Measurements from ENCODE around the gene UST. TPM values are rescaled to one million over a fixed set of nuclear protein-coding genes. Genes with fewer than 3 reads are reported as not detected.
A peak's percentile ranks its signal among the peaks of the same experiment; 100 is the strongest.
"Not testable (repeated sequence)": the region's sequence is repeated elsewhere in the genome, so short reads cannot be mapped to it uniquely, and the experiment has no call there.

The UST gene
- total RNA-seq, 1 donor from 2014 or later, result 9.7 TPM

- no peaks in the 10 kb centered on the region for H3K27me3 Mint-ChIP-seq
- H3K4me3 Mint-ChIP-seq, result peak overlapping the region; percentile 32
- TF ChIP-seq CTCF (conservative IDR thresholded peaks at IDR 0.05), result no peak
- peaks cover 15% of the 10 kb centered on the region for H3K4me1 Mint-ChIP-seq (ENCODE audit: unreplicated experiment)
- DNase-seq (ENCODE audit: extremely low spot score, unreplicated experiment), result no peak
- H3K36me3 Mint-ChIP-seq, result peaks cover 11% of the 10 kb centered on the region
- peak overlapping the region; percentile 82 for H3K27ac Mint-ChIP-seq
- peaks cover 8% of the 10 kb centered on the region for H3K9me3 Mint-ChIP-seq
Observed at GRCh38 chr6:148951662-148952061, 204.8 kb downstream of the UST start.

- Mint-ChIP-seq H3K27me3 (no peaks in the 10 kb centered on the region), H3K27ac (peak overlapping the region; percentile 82), H3K4me1 (ENCODE audit: unreplicated experiment) (peaks cover 15% of the 10 kb centered on the region), H3K9me3 (peaks cover 10% of the 10 kb centered on the region), H3K36me3 (peaks cover 14% of the 10 kb centered on the region), H3K4me3 (peak overlapping the region; percentile 51)
- no peak for TF ChIP-seq CTCF (conservative IDR thresholded peaks at IDR 0.05)
- DNase-seq (ENCODE audit: extremely low spot score, unreplicated experiment), result no peak
Observed at GRCh38 chr6:148952147-148953035, 205.6 kb downstream of the UST start.

- no peak for DNase-seq (ENCODE audit: extremely low spot score, unreplicated experiment)
- H3K4me3 Mint-ChIP-seq, result no peak overlapping the region
- H3K9me3 Mint-ChIP-seq, result peaks cover 10% of the 10 kb centered on the region
- no peaks in the 10 kb centered on the region for H3K27me3 Mint-ChIP-seq
- H3K36me3 Mint-ChIP-seq, result peaks cover 14% of the 10 kb centered on the region
- H3K4me1 Mint-ChIP-seq (ENCODE audit: unreplicated experiment), result peaks cover 16% of the 10 kb centered on the region
- H3K27ac Mint-ChIP-seq, result no peak overlapping the region
- TF ChIP-seq CTCF (conservative IDR thresholded peaks at IDR 0.05), result no peak
Observed at GRCh38 chr6:148954461-148954860, 207.6 kb downstream of the UST start.

DNA sequence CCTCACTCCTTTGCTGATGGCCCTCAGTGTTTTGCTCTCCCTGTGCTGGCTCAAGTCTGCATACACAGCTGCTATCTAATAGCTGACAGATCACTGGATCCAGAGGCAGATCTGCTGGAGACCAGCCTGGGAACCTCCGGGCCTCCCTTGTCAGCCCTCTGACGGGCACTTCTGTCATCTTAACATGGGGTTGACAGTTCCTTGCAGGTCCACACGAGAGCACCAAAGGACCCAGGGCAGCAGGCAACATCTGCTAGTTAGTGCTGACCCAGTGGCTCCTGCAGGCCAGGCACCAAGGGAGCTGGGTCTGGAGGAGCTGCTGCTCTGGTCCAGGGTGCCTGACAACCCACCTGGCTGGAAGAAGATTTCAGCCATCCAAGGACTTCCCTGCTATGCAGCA is 208.1 kb downstream of the UST start:
- Mint-ChIP-seq H3K36me3 (peaks cover 14% of the 10 kb centered on the region), H3K27me3 (no peaks in the 10 kb centered on the region), H3K27ac (no peak overlapping the region), H3K4me1 (ENCODE audit: unreplicated experiment) (peaks cover 18% of the 10 kb centered on the region), H3K9me3 (peaks cover 10% of the 10 kb centered on the region), H3K4me3 (no peak overlapping the region)
- TF ChIP-seq CTCF (conservative IDR thresholded peaks at IDR 0.05), result no peak
- no peak for DNase-seq (ENCODE audit: extremely low spot score, unreplicated experiment)

DNA sequence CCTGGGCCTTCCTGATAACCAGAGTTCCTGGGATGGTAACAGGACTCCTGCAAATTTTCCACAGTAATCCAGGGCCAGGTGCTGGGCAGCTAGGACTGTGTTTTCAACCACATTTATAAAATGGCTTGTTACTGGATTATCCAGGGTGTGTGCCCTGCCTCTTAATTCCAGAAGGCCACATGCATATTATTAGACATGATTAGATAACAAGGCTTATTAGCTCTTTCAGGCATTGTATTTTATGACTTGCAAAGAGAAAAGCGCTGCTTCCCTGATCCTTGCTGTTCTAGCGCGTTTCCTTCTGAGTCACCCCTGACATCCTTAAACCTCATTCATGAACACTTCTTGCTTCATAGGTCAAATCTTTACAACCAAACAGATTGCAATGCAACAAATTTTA is 208.6 kb downstream of the UST start:
- no peak for TF ChIP-seq CTCF (conservative IDR thresholded peaks at IDR 0.05)
- Mint-ChIP-seq H3K36me3 (peaks cover 16% of the 10 kb centered on the region), H3K9me3 (peaks cover 10% of the 10 kb centered on the region), H3K27ac (no peak overlapping the region), H3K27me3 (no peaks in the 10 kb centered on the region), H3K4me3 (no peak overlapping the region), H3K4me1 (ENCODE audit: unreplicated experiment) (peaks cover 18% of the 10 kb centered on the region)
- no peak for DNase-seq (ENCODE audit: extremely low spot score, unreplicated experiment)

DNA sequence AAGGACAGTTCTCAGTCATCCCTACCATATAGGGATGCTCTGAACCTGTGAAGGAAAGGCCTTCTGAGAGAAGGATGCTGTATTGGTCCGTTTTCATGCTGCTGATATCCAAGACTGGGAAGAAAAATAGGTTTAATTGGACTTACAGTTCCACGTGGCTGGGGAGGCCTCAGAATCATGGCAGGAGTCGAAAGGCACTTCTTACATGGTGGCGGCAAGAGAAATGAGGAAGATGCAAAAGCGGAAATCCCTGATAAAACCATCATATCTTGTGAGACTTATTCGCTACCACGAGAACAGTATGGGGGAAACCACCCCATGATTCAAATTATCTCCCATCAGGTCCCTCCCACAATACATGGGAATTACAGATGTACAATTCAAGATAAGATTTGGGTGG is 209.3 kb downstream of the UST start:
- not testable (repeated sequence) for H3K27me3 Mint-ChIP-seq; H3K27ac Mint-ChIP-seq; H3K9me3 Mint-ChIP-seq; H3K4me3 Mint-ChIP-seq; DNase-seq (ENCODE audit: extremely low spot score, unreplicated experiment)
- H3K4me1 Mint-ChIP-seq (ENCODE audit: unreplicated experiment), result peaks cover 18% of the 10 kb centered on the region
- H3K36me3 Mint-ChIP-seq, result peaks cover 19% of the 10 kb centered on the region
